WTC11 (cell line): ENCODE data around the gene CCDC74B. TPM values are rescaled to one million over a fixed set of nuclear protein-coding genes. Genes with fewer than 3 reads are reported as not detected.
"Not testable (repeated sequence)": the region's sequence is repeated elsewhere in the genome, so short reads cannot be mapped to it uniquely, and the experiment has no call there.

Experiments
- ATAC-seq: fragments of 200-7000 bp; cut with Tn5 transposase; 2 replicates; pipeline ENCODE4 v1.10.0; 2021; ENCODE audit warnings: mild to moderate bottlenecking, moderate library complexity
- CTCF ChIA-PET: fragments of 300-600 bp; sonication (Branson Sonifier 250); formaldehyde crosslinking; loops from one replicate; lab custom pipeline; 2021; ENCODE audit warnings: antibody characterized with exemption; lab: Charles Lee
- POLR2A ChIA-PET: fragments of 350-600 bp; sonication (Branson Sonifier 250); formaldehyde crosslinking; loops from one replicate; lab custom pipeline; 2021; ENCODE audit warnings: antibody characterized with exemption; lab: Charles Lee
- DNase-seq: peaks from one replicate; pipeline ENCODE4 v3.0.0; 2021; ENCODE audit warnings: low spot score
- H3K27ac Mint-ChIP-seq: 2 replicates; pipeline ENCODE4 v1.8.0; 2021; ENCODE audit warnings: mixed read lengths
- H3K27me3 Mint-ChIP-seq: 2 replicates; pipeline ENCODE4 v1.8.0; 2021; ENCODE audit warnings: low read depth, mild to moderate bottlenecking, moderate library complexity, mixed read lengths
- H3K36me3 Mint-ChIP-seq: 2 replicates; pipeline ENCODE4 v1.8.0; 2021; ENCODE audit warnings: mixed read lengths
- H3K4me1 Mint-ChIP-seq: 2 replicates; pipeline ENCODE4 v1.8.0; 2022; ENCODE audit warnings: mixed read lengths
- H3K4me3 Mint-ChIP-seq: 2 replicates; pipeline ENCODE4 v1.8.0; 2021; ENCODE audit warnings: mild to moderate bottlenecking, moderate library complexity, mixed read lengths
- H3K9me3 Mint-ChIP-seq: 2 replicates; pipeline ENCODE4 v1.8.0; 2021; ENCODE audit warnings: mixed read lengths
- ATF1 ChIP-seq: sonication (generic); formaldehyde crosslinking; IDR thresholded peaks from 2 replicates; pipeline ENCODE4 v1.8.1; 2023; ENCODE audit warnings: mild to moderate bottlenecking, moderate library complexity, missing genetic modification reagents
- E2F4 ChIP-seq: sonication (generic); formaldehyde crosslinking; IDR thresholded peaks from 2 replicates; pipeline ENCODE4 v1.8.1; 2022; ENCODE audit warnings: low read depth, mild to moderate bottlenecking, moderate library complexity, missing genetic modification reagents, borderline replicate concordance
- ERG ChIP-seq: fragments of 250-450 bp; sonication (Bioruptor Pico); IDR thresholded peaks from 2 replicates; pipeline ENCODE4 v1.8.0; 2021; ENCODE audit warnings: mild to moderate bottlenecking
- GTF2I ChIP-seq: fragments of 250-450 bp; sonication (Bioruptor Pico); conservative IDR thresholded peaks from 2 replicates; pipeline ENCODE4 v1.4.0; 2021; ENCODE audit warnings: mild to moderate bottlenecking
- MYBL2 ChIP-seq: sonication (generic); formaldehyde crosslinking; IDR thresholded peaks from 2 replicates; pipeline ENCODE4 v1.8.1; 2023; ENCODE audit warnings: mild to moderate bottlenecking, moderate library complexity, missing genetic modification reagents
- NFYB ChIP-seq: sonication (generic); formaldehyde crosslinking; conservative IDR thresholded peaks from 2 replicates; pipeline ENCODE4 v1.8.0; 2022; ENCODE audit warnings: low read depth, missing genetic modification reagents
- RELA ChIP-seq: sonication (generic); formaldehyde crosslinking; IDR thresholded peaks from 2 replicates; pipeline ENCODE4 v1.8.1; 2022; ENCODE audit warnings: missing genetic modification reagents, mild to moderate bottlenecking, borderline replicate concordance
- SP1 ChIP-seq: sonication (generic); formaldehyde crosslinking; conservative IDR thresholded peaks from 2 replicates; pipeline ENCODE4 v1.8.1; 2022; ENCODE audit warnings: missing genetic modification reagents
- TEAD4 ChIP-seq: sonication (generic); formaldehyde crosslinking; IDR thresholded peaks from 2 replicates; pipeline ENCODE4 v1.8.0; 2022; ENCODE audit warnings: mild to moderate bottlenecking, missing genetic modification reagents
- ZNF232 ChIP-seq: sonication (generic); formaldehyde crosslinking; IDR thresholded peaks from 2 replicates; pipeline ENCODE4 v1.8.0; 2022; ENCODE audit warnings: mild to moderate bottlenecking, missing genetic modification reagents
- ZNF396 ChIP-seq: fragments of 250-450 bp; sonication (Bioruptor Pico); IDR thresholded peaks from 2 replicates; pipeline ENCODE4 v1.8.0; 2021; ENCODE audit warnings: mild to moderate bottlenecking, moderate library complexity, borderline replicate concordance
- ZNF423 ChIP-seq: fragments of 250-450 bp; sonication (Bioruptor Pico); IDR thresholded peaks from 2 replicates; pipeline ENCODE4 v2.1.2; 2022; ENCODE audit warnings: mild to moderate bottlenecking, moderate library complexity
- total RNA-seq: library from RNA; stranded (reverse); gene quantifications from 3 replicates; pipeline ENCODE4 v1.2.3, GENCODE V29; 2021
- TF ChIP-seq, protein P1 (sequence below): sonication (generic); formaldehyde crosslinking; IDR thresholded peaks from 2 replicates; pipeline ENCODE4 v1.8.1; 2023; ENCODE audit warnings: mild to moderate bottlenecking, missing genetic modification reagents, moderate library complexity
- TF ChIP-seq, protein P2 (sequence below): sonication (generic); formaldehyde crosslinking; IDR thresholded peaks from 2 replicates; pipeline ENCODE4 v1.8.0; 2022; ENCODE audit warnings: mild to moderate bottlenecking, missing genetic modification reagents

Gene CCDC74B
- total RNA-seq, 1 experiment from 2014 or later = 5.4 TPM

DNA sequence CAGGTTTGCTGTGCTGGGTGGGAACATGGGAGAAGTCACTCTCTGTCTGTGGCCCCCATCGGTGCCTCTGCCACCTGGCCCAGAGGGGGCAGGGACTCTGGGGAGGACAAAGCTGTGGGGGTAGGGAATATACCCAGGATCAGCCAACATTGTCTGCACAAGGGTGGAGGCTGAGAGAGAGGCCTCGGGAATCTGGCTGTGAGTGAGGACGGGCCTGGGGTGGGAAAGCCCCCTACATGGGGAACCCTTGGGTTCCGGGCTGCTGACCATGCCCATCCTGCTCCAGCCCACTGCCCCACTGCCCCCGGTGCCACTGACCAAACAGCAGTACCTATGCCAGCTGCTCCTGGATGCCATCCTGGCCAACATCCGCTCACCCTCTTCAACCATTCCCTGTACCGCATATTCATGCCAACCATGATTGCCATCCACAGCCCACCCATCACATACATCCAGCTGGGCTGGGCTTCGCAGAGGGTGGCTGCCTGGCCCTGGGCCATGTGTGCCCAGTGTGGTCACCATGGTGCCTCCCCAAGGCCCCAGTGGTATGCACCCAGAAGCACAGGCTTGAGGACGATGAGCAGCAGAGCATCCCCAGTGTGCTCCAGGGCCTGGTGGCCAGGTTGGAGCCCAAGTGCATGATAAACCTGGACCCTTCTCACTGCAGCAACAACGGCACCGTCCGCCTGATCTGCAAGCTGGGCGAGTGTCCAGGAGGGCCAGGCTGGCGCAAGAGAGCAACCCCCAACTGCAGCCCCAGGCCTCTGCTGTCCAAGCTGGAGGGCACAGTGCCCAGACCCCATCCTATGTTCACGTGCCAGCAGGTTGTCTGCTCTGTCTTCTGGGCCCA, 9.0 kb downstream of the CCDC74B start:
- Mint-ChIP-seq H3K4me3 (no peak overlapping the region), H3K27ac (no peak overlapping the region), H3K36me3 (no peaks in the 10 kb centered on the region), H3K9me3 (no peaks in the 10 kb centered on the region), H3K4me1 (peaks cover 16% of the 10 kb centered on the region), H3K27me3 (no peaks in the 10 kb centered on the region)
- TF ChIP-seq ZNF232 (CRISPR knock-in tag) = no peak
- TF ChIP-seq ATF1 = no peak
- no peak for TF ChIP-seq ZNF423 (CRISPR knock-in tag)
- no peak for TF ChIP-seq GTF2I (CRISPR knock-in tag)
- no peak for TF ChIP-seq TEAD4
- TF ChIP-seq ERG (CRISPR knock-in tag) = no peak
- TF ChIP-seq, protein P1, sequence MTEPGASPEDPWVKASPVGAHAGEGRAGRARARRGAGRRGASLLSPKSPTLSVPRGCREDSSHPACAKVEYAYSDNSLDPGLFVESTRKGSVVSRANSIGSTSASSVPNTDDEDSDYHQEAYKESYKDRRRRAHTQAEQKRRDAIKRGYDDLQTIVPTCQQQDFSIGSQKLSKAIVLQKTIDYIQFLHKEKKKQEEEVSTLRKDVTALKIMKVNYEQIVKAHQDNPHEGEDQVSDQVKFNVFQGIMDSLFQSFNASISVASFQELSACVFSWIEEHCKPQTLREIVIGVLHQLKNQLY (CRISPR knock-in tag) = no peak
- TF ChIP-seq MYBL2 (CRISPR knock-in tag) = no peak
- TF ChIP-seq, protein P2, sequence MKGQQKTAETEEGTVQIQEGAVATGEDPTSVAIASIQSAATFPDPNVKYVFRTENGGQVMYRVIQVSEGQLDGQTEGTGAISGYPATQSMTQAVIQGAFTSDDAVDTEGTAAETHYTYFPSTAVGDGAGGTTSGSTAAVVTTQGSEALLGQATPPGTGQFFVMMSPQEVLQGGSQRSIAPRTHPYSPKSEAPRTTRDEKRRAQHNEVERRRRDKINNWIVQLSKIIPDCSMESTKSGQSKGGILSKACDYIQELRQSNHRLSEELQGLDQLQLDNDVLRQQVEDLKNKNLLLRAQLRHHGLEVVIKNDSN = no peak
- TF ChIP-seq E2F4 = no peak
- no peak for TF ChIP-seq RELA (CRISPR knock-in tag)
- no peak for TF ChIP-seq ZNF396 (CRISPR knock-in tag)
- TF ChIP-seq SP1 = no peak
- DNase-seq (no peak), ATAC-seq (no peak)
- CTCF ChIA-PET = no interaction called here
- POLR2A ChIA-PET = no interaction called here

GRCh38 chr2:130129120-130129829, 15.6 kb downstream of the CCDC74B start, which contains the start of gene POTEF:
Gene POTEF, minus strand, starts transcription at chr2:130129222. Its CDS starts 8,707 bp downstream, at chr2:130120515.
- not testable (repeated sequence) for H3K27me3 Mint-ChIP-seq
- Mint-ChIP-seq H3K4me1 (peaks cover 13% of the 10 kb centered on the region), H3K27ac (peak within 1 kb of the TSS; percentile 92)
- POLR2A ChIA-PET = interaction anchor here (0.6 kb wide), 1 partner anchor 1080 kb away, joined by 6 read pairs; the partner anchor contains the start of gene POTEE
- TF ChIP-seq NFYB (CRISPR knock-in tag) = peak; percentile 63
- TF ChIP-seq, all 79 proteins: peak for 1; not testable (repeated sequence) for 78
- DNase-seq (peak; percentile 60), ATAC-seq (peak; percentile 87)
- CTCF ChIA-PET, H3K9me3 Mint-ChIP-seq, H3K36me3 Mint-ChIP-seq: not testable (repeated sequence)
- peak within 1 kb of the TSS; percentile 93 for H3K4me3 Mint-ChIP-seq

DNA sequence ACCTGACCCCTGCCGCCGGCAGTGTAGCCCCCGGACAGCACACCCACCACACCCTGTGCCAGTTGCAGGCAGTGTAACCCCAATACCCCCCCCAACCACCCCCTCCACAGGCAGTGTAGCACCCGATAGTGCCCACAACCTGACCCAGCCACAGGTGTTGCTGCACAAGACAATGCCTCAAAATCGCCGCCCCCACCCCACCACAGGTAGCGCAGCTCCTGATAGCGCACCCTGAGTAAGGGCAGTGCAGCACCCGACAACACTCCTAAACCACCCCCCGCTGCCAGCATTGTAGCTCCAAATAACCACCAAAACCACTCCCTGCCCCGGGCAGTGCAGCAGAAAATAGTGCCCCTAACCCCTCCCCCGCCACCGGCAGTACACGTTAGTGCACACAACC, 16.4 kb downstream of the CCDC74B start:
- H3K36me3 Mint-ChIP-seq, H3K27me3 Mint-ChIP-seq, H3K9me3 Mint-ChIP-seq, CTCF ChIA-PET, H3K27ac Mint-ChIP-seq, DNase-seq, ATAC-seq: not testable (repeated sequence)
- POLR2A ChIA-PET = interaction anchor here (0.6 kb wide), 1 partner anchor 1081 kb away, joined by 6 read pairs; the partner anchor contains the start of gene POTEE
- peaks cover 11% of the 10 kb centered on the region for H3K4me1 Mint-ChIP-seq
- peak overlapping the region; percentile 93 for H3K4me3 Mint-ChIP-seq

- CTCF ChIA-PET, H3K9me3 Mint-ChIP-seq, H3K27ac Mint-ChIP-seq, H3K27me3 Mint-ChIP-seq, DNase-seq, ATAC-seq, POLR2A ChIA-PET, H3K36me3 Mint-ChIP-seq: not testable (repeated sequence)
- Mint-ChIP-seq H3K4me3 (peak overlapping the region; percentile 93), H3K4me1 (peaks cover 11% of the 10 kb centered on the region)
Observed at GRCh38 chr2:130127726-130128125, 17.2 kb downstream of the CCDC74B start.

- DNase-seq, H3K4me1 Mint-ChIP-seq, ATAC-seq, POLR2A ChIA-PET, H3K4me3 Mint-ChIP-seq, H3K27me3 Mint-ChIP-seq, H3K36me3 Mint-ChIP-seq, H3K9me3 Mint-ChIP-seq, H3K27ac Mint-ChIP-seq, CTCF ChIA-PET: not testable (repeated sequence)
Observed at GRCh38 chr2:130120924-130121323, 24.0 kb downstream of the CCDC74B start.
